ENCODE data around the gene MST1. TPM values are rescaled to one million over a fixed set of nuclear protein-coding genes. Genes with fewer than 3 reads are reported as not detected.

MST1 gene
- total and polyA plus RNA-seq, 2 of the 8 experiments (the other 6 are each of a cell fraction or from before 2014, with no cell fraction given), result 6.2 to 9.5 TPM

DNA sequence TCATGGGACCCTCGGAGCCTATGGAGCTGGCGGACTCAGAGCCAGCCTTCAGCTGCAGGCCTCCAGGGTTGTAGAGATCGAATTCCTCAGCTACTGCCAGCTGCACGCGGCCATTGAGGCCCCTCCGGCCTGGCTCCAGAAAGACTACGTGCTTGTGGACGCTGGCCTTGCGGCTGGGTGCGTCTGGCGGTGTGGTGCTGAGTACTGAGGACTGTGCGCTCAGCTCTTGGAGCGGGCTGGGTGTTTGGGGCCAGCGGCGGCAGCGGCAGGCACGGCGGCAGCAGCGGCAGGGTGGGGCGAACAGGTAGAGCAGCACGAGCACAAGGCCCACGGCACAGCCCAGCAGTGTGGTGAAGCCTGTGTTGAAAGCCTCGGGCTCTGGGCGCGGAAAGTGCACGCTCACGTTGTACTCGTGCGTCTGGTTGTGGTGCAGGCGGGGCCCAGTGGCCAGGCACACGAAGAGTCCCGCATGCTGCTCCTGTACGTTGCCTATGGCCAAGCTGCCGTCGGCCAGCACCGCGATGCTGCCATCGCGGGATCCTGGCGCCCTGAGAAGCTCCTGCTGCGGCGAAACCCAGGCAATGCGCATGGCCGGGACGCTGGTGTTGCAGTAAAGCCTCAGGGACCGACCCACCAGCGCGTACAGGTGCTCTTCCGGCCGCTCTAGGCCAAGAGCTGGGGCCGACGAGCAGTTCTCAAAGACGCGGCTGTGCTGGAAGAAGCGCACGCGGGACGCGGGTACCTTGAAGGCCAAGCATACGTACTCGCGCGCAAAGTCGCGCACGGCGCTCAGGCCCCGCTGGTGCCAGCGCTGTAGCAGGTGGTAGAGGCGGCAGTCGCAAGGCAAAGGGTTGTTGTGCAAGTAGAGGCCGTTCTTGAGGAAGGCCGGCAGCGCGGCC is 28.9 kb upstream of the MST1 start (continued):
- TF ChIP-seq BACH1 (IDR thresholded peaks at IDR 0.05; ENCODE audit: low read length), result no peak
- TF ChIP-seq, protein P1, sequence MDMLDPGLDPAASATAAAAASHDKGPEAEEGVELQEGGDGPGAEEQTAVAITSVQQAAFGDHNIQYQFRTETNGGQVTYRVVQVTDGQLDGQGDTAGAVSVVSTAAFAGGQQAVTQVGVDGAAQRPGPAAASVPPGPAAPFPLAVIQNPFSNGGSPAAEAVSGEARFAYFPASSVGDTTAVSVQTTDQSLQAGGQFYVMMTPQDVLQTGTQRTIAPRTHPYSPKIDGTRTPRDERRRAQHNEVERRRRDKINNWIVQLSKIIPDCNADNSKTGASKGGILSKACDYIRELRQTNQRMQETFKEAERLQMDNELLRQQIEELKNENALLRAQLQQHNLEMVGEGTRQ (IDR thresholded peaks at IDR 0.05; ENCODE audit: low read length), result no peak
